ACC112 (cell line): ENCODE measurements around the gene CCDC93.
"Not testable (repeated sequence)": the region's sequence is repeated elsewhere in the genome, so short reads cannot be mapped to it uniquely, and the experiment has no call there.

ENCODE experiments used
- H2AFZ ChIP-seq: fragments of 200-600 bp; sonication (generic); one replicate; pipeline ENCODE4 v1.6.0; 2017; ENCODE audit warnings: antibody characterized with exemption, low read length; ENCODE audit not compliant: unreplicated experiment
- H3K27ac ChIP-seq: fragments of 200-600 bp; sonication (generic); 2 replicates; pipeline ENCODE4 v1.5.1; 2014; ENCODE audit warnings: low read depth, mild to moderate bottlenecking, antibody characterized with exemption, low read length, moderate library complexity
- H3K27me3 ChIP-seq: fragments of 200-600 bp; sonication (generic); 2 replicates; pipeline ENCODE4 v1.6.1; 2014; ENCODE audit warnings: mild to moderate bottlenecking, antibody characterized with exemption, low read length, moderate library complexity, mixed read lengths; ENCODE audit not compliant: insufficient read depth
- H3K36me3 ChIP-seq: fragments of 200-600 bp; sonication (generic); 2 replicates; pipeline ENCODE4 v1.6.1; 2016; ENCODE audit warnings: mild to moderate bottlenecking, antibody characterized with exemption, low read length, moderate library complexity, mixed read lengths; ENCODE audit not compliant: insufficient read depth
- H3K4me1 ChIP-seq: fragments of 200-600 bp; sonication (generic); one replicate; pipeline ENCODE4 v1.6.1; 2016; ENCODE audit warnings: low read length, mixed read lengths; ENCODE audit not compliant: insufficient read depth, unreplicated experiment, control insufficient read depth
- H3K4me3 ChIP-seq: fragments of 200-600 bp; sonication (generic); 2 replicates; pipeline ENCODE4 v1.5.1; 2014; ENCODE audit warnings: mild to moderate bottlenecking, low read depth, low read length
- H3K79me2 ChIP-seq: fragments of 200-600 bp; sonication (generic); one replicate; pipeline ENCODE4 v1.6.0; 2016; ENCODE audit warnings: low read length; ENCODE audit not compliant: control insufficient read depth, unreplicated experiment, insufficient read depth

The CCDC93 gene

GRCh38 chr2:117923471-117923870, 90.4 kb downstream of the CCDC93 start:
- H3K79me2 ChIP-seq, H3K4me3 ChIP-seq, H3K4me1 ChIP-seq, H3K27me3 ChIP-seq, H2AFZ ChIP-seq, H3K27ac ChIP-seq: not testable (repeated sequence)
- peaks cover 23% of the 10 kb centered on the region for H3K36me3 ChIP-seq

DNA sequence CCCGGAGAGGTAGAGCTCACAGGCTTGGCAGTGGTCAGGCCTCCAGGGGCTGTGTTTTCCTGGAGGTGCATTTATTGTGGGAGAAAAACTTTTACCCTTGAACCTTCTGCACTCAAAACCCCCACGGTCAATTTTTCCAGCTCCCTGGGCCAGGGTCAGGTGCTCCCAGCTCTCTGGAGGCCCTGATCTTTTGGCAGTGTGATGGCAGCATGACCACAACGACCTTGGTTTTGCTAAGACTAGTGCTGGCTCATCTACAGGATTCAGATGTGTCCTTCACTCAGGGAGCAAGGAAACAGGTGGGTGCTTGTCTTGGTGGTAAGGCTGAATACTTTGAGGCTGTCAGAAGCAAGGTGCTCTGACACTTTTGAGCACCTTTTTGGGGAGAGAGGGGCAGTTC, 92.3 kb downstream of the CCDC93 start:
- H3K36me3 ChIP-seq: peaks cover 23% of the 10 kb centered on the region

GRCh38 chr2:117918608-117919007, 95.3 kb downstream of the CCDC93 start:
- Histone ChIP-seq H3K79me2 (no peaks in the 10 kb centered on the region), H2AFZ (no peak overlapping the region), H3K27ac (no peak overlapping the region), H3K27me3 (no peaks in the 10 kb centered on the region), H3K4me3 (no peak overlapping the region), H3K36me3 (peaks cover 23% of the 10 kb centered on the region), H3K4me1 (no peaks in the 10 kb centered on the region)

More for the DNA sequence above, 92.3 kb downstream of the CCDC93 start:
- no peaks in the 10 kb centered on the region for H3K27me3 ChIP-seq
- no peak overlapping the region for H3K27ac ChIP-seq
- no peak overlapping the region for H3K4me3 ChIP-seq
- no peaks in the 10 kb centered on the region for H3K79me2 ChIP-seq
- no peak overlapping the region for H2AFZ ChIP-seq
- no peaks in the 10 kb centered on the region for H3K4me1 ChIP-seq

DNA sequence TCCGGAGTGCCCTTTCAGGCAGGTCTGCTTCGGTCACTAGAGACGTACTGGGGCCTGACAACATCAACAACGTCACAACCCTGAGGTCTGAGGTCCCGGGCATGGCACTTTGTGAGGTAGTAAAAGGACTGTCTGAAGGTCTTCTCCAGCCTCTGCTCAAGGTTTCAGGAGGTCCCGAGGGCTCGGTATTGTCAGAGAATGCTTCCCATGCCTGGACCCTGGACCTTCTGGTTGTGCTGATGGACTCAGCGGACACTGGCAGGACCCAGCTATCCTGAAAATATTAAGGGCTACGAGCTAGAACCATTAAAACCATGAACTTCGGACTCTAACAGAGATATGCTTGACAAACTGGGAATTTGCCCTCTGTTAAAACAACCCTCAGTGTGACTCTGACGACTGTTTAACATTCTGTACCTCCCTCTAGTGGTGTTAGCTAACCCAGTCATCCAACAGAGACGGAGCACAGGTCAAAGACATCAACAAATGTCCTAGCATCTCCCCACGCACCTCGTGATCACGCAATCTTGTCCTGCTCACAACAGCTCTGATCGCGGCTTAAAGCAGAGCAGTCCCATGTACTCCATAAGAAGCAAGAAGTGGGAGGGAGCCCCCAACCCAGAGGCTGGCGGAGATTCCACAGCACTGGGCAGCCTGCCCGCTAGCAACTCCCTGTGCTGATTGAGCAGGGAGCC, 96.5 kb downstream of the CCDC93 start:
- no peak overlapping the region for H3K27ac ChIP-seq
- H3K27me3 ChIP-seq: no peaks in the 10 kb centered on the region
- H3K36me3 ChIP-seq: peaks cover 29% of the 10 kb centered on the region
- no peak overlapping the region for H3K4me3 ChIP-seq
- H2AFZ ChIP-seq: no peak overlapping the region
- H3K79me2 ChIP-seq: no peaks in the 10 kb centered on the region
- no peaks in the 10 kb centered on the region for H3K4me1 ChIP-seq

DNA sequence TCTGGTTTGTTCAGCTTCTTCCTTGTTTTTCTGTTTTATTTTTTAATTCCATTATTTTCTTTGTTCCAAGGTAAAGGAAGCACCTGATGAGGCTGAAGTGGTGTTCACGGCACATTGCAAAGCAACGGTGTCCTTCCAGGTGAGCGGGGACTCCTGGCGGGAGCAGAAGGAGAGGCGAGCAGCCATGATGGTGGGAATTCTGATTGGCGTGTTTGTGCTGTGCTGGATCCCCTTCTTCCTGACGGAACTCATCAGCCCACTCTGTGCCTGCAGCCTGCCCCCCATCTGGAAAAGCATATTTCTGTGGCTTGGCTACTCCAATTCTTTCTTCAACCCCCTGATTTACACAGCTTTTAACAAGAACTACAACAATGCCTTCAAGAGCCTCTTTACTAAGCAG, 110.9 kb downstream of the CCDC93 start:
- no peak overlapping the region for H3K4me3 ChIP-seq
- H2AFZ ChIP-seq: no peak overlapping the region
- no peaks in the 10 kb centered on the region for H3K79me2 ChIP-seq

GRCh38 chr2:117888897-117889296, 125.0 kb downstream of the CCDC93 start:
- Histone ChIP-seq H2AFZ (no peak overlapping the region), H3K79me2 (no peaks in the 10 kb centered on the region), H3K27ac (no peak overlapping the region), H3K4me3 (no peak overlapping the region), H3K4me1 (no peaks in the 10 kb centered on the region), H3K27me3 (peaks cover 67% of the 10 kb centered on the region), H3K36me3 (no peaks in the 10 kb centered on the region)

More for the DNA sequence above, 110.9 kb downstream of the CCDC93 start:
- Histone ChIP-seq H3K27ac (no peak overlapping the region), H3K4me1 (no peaks in the 10 kb centered on the region), H3K27me3 (no peaks in the 10 kb centered on the region), H3K36me3 (no peaks in the 10 kb centered on the region)

DNA sequence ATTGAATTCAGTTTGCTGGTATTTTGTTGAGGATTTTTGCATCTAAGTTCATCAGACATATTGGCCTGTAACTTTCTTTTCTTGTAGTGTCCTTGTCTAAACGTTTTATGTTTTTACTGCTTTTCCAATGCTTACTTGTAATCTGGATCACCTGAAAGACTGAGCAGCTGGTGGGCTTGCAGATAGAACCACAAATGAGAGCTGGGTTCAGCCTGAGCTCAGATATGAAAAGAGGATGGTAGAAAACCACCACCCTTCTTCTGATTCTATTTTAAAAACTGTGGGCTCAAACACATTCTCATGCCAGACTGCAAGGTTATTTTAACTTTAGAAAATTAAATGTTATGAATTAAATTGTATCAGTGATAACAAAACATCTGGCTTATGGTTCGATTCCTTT, 128.6 kb downstream of the CCDC93 start:
- H3K27me3 ChIP-seq: peaks cover 40% of the 10 kb centered on the region
- no peak overlapping the region for H3K27ac ChIP-seq
- H2AFZ ChIP-seq: no peak overlapping the region
- H3K4me3 ChIP-seq: no peak overlapping the region
- no peaks in the 10 kb centered on the region for H3K4me1 ChIP-seq
- H3K36me3 ChIP-seq: no peaks in the 10 kb centered on the region
- no peaks in the 10 kb centered on the region for H3K79me2 ChIP-seq

- H3K27ac ChIP-seq: no peak overlapping the region
- H2AFZ ChIP-seq: no peak overlapping the region
- H3K4me1 ChIP-seq: no peaks in the 10 kb centered on the region
- H3K79me2 ChIP-seq: no peaks in the 10 kb centered on the region
- no peak overlapping the region for H3K4me3 ChIP-seq
- peaks cover 39% of the 10 kb centered on the region for H3K27me3 ChIP-seq
- H3K36me3 ChIP-seq: no peaks in the 10 kb centered on the region
Observed at GRCh38 chr2:117879003-117879402, 134.9 kb downstream of the CCDC93 start.

DNA sequence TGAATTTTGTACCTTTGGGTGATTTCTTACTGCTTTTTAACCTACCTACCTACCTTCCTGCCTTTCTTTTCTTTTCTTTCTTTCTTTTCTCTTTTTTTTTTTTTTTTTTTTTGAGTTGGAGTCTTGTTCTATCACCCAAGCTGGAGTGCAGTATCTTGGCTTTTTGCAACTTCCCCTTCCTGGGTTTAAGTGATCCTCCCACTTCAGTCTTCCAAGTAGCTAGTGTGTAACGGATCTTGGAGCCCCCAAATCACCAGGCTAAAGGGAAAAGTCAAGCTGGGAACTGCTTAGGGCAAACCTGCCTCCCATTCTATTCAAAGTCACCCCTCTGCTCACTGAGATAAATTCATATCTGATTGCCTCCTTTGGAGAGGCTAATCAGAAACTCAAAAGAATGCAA, 138.1 kb downstream of the CCDC93 start:
- no peak overlapping the region for H3K4me3 ChIP-seq

More for the DNA sequence above, 138.1 kb downstream of the CCDC93 start:
- Histone ChIP-seq H3K79me2 (no peaks in the 10 kb centered on the region), H3K27me3 (peaks cover 33% of the 10 kb centered on the region; the same call in 1 of the 2 replicates), H3K36me3 (no peaks in the 10 kb centered on the region), H2AFZ (no peak overlapping the region), H3K27ac (no peak overlapping the region), H3K4me1 (no peaks in the 10 kb centered on the region)
